DOHH2 (cell line): ENCODE data around the gene GMDS.

Experiments
- H3F3A ChIP-seq: fragments of 200-600 bp; sonication (generic), shearing (Covaris generic); 2 replicates; pipeline ENCODE4 v1.6.0; 2016; ENCODE audit warnings: antibody characterized with exemption, mild to moderate bottlenecking; ENCODE audit not compliant: control insufficient read depth, insufficient read depth
- H3K27ac ChIP-seq: fragments of 200-600 bp; sonication (generic); 2 replicates; pipeline ENCODE4 v1.5.1; 2014; ENCODE audit warnings: low read depth, mild to moderate bottlenecking, low read length, moderate library complexity
- H3K27me3 ChIP-seq: fragments of 200-600 bp; sonication (generic); 2 replicates; pipeline ENCODE4 v1.6.1; 2014; ENCODE audit warnings: mild to moderate bottlenecking, low read length, mixed read lengths; ENCODE audit not compliant: control insufficient read depth
- H3K36me3 ChIP-seq: fragments of 200-600 bp; sonication (generic); 2 replicates; pipeline ENCODE4 v1.6.1; 2014; ENCODE audit warnings: mild to moderate bottlenecking, low read length, moderate library complexity, mixed read lengths; ENCODE audit not compliant: control insufficient read depth
- H3K4me1 ChIP-seq: fragments of 200-600 bp; sonication (generic); 2 replicates; pipeline ENCODE4 v1.6.1; 2014; ENCODE audit warnings: mild to moderate bottlenecking, low read length, mixed read lengths; ENCODE audit not compliant: control insufficient read depth
- H3K4me2 ChIP-seq: fragments of 200-600 bp; sonication (generic); 2 replicates; pipeline ENCODE4 v1.6.0; 2014; ENCODE audit warnings: mild to moderate bottlenecking, low read length, moderate library complexity
- H3K4me3 ChIP-seq: fragments of 200-600 bp; sonication (generic); 2 replicates; pipeline ENCODE4 v1.5.1; 2014; ENCODE audit warnings: mild to moderate bottlenecking, low read length, mixed read lengths
- H3K79me2 ChIP-seq: fragments of 200-600 bp; sonication (generic); 2 replicates; pipeline ENCODE4 v1.6.1; 2014; ENCODE audit warnings: mild to moderate bottlenecking, low read length, mixed read lengths; ENCODE audit not compliant: control insufficient read depth
- H3K9me2 ChIP-seq: fragments of 200-600 bp; sonication (generic); replicated peaks from 2 replicates; pipeline ENCODE4 v1.6.1; 2014; ENCODE audit warnings: mild to moderate bottlenecking, low read length, mixed read lengths; ENCODE audit not compliant: control insufficient read depth
- H3K9me3 ChIP-seq: fragments of 200-600 bp; sonication (generic); 2 replicates; pipeline ENCODE4 v1.6.1; 2014; ENCODE audit warnings: antibody characterized with exemption, low read length, mixed read lengths; ENCODE audit not compliant: control insufficient read depth, insufficient read depth
- H4K20me1 ChIP-seq: fragments of 200-600 bp; sonication (generic); 2 replicates; pipeline ENCODE4 v1.6.0; 2014; ENCODE audit warnings: low read depth, mild to moderate bottlenecking, antibody characterized with exemption, low read length, moderate library complexity; ENCODE audit not compliant: control insufficient read depth, insufficient read depth
- CTCF ChIP-seq: fragments of 200-600 bp; sonication (generic); IDR thresholded peaks from one replicate; pipeline ENCODE4 v1.5.1; 2014; ENCODE audit warnings: antibody characterized with exemption, mild to moderate bottlenecking, low read depth, low read length; ENCODE audit not compliant: poor library complexity, severe bottlenecking
- EZH2phosphoT487 ChIP-seq: fragments of 200-600 bp; sonication (generic); IDR thresholded peaks from 2 replicates; pipeline ENCODE4 v1.6.1; 2017; ENCODE audit warnings: borderline replicate concordance, mild to moderate bottlenecking, antibody characterized with exemption, low read length, moderate library complexity, mixed read lengths

GMDS gene

GRCh38 chr6:1585669-1586049 is 659.7 kb downstream of the GMDS start:
- Histone ChIP-seq H3F3A (no peaks in the 10 kb centered on the region), H3K36me3 (no peaks in the 10 kb centered on the region), H3K4me3 (no peak overlapping the region), H3K4me2 (no peak overlapping the region), H3K4me1 (no peaks in the 10 kb centered on the region), H4K20me1 (no peaks in the 10 kb centered on the region), H3K9me2 (no peaks in the 10 kb centered on the region), H3K79me2 (no peaks in the 10 kb centered on the region), H3K9me3 (no peaks in the 10 kb centered on the region), H3K27ac (no peak overlapping the region), H3K27me3 (no peaks in the 10 kb centered on the region; the same call in 1 of the 2 replicates)
- no peak for TF ChIP-seq EZH2phosphoT487
- TF ChIP-seq CTCF: no peak

GRCh38 chr6:1584996-1585668 is 660.3 kb downstream of the GMDS start:
- H3K27me3 ChIP-seq: no peaks in the 10 kb centered on the region; the same call in 1 of the 2 replicates
- H3F3A ChIP-seq: no peaks in the 10 kb centered on the region
- H3K4me1 ChIP-seq: no peaks in the 10 kb centered on the region
- H3K36me3 ChIP-seq: no peaks in the 10 kb centered on the region
- no peak overlapping the region for H3K4me3 ChIP-seq
- H3K9me2 ChIP-seq: no peaks in the 10 kb centered on the region
- no peak overlapping the region for H3K4me2 ChIP-seq
- no peaks in the 10 kb centered on the region for H3K9me3 ChIP-seq
- TF ChIP-seq EZH2phosphoT487: no peak
- TF ChIP-seq CTCF: no peak
- no peaks in the 10 kb centered on the region for H3K79me2 ChIP-seq
- no peaks in the 10 kb centered on the region for H4K20me1 ChIP-seq
- H3K27ac ChIP-seq: no peak overlapping the region

- TF ChIP-seq EZH2phosphoT487: no peak
- no peak for TF ChIP-seq CTCF
- H3K9me3 ChIP-seq: no peaks in the 10 kb centered on the region
- no peaks in the 10 kb centered on the region for H3K9me2 ChIP-seq
- no peaks in the 10 kb centered on the region for H4K20me1 ChIP-seq
- no peaks in the 10 kb centered on the region for H3F3A ChIP-seq
- no peaks in the 10 kb centered on the region for H3K79me2 ChIP-seq
- no peak overlapping the region for H3K27ac ChIP-seq
- H3K4me1 ChIP-seq: no peaks in the 10 kb centered on the region
- no peaks in the 10 kb centered on the region for H3K36me3 ChIP-seq
- no peak overlapping the region for H3K4me2 ChIP-seq
- H3K4me3 ChIP-seq: no peak overlapping the region
- no peaks in the 10 kb centered on the region; the same call in 1 of the 2 replicates for H3K27me3 ChIP-seq
Observed at GRCh38 chr6:1584146-1584545, 661.3 kb downstream of the GMDS start.
